Esophagus muscularis mucosa (tissue), 4 donors: ENCODE measurements around the gene NPPC. TPM values are rescaled to one million over a fixed set of nuclear protein-coding genes. Genes with fewer than 3 reads are reported as not detected.
"Not testable (repeated sequence)": the region's sequence is repeated elsewhere in the genome, so short reads cannot be mapped to it uniquely, and the experiment has no call there.

Experiments
- DNase-seq: peaks from one replicate; pipeline ENCODE4 v3.0.0-alpha.2; 2017; ENCODE audit errors: extremely low spot score
- H3K27ac ChIP-seq, 4 donors: fragments of 200-600 bp; sonication (generic); replicated peaks in 1 of 4; 1 replicate in 3 of 4; 2 replicates in 1 of 4; pipeline ENCODE4 v1.5.1; 2016 to 2019; ENCODE audit warnings: mild to moderate bottlenecking in 1 of 4
- H3K27me3 ChIP-seq, 4 donors: fragments of 200-600 bp; sonication (generic); one replicate each; pipeline versions ENCODE4 v1.5.1 to v1.6.0; 2016 to 2019
- H3K36me3 ChIP-seq, 4 donors: fragments of 200-600 bp; sonication (generic); one replicate each; pipeline ENCODE4 v1.5.1; 2016 to 2019
- H3K4me1 ChIP-seq, 4 donors: fragments of 200-600 bp; sonication (generic); one replicate each; pipeline ENCODE4 v1.5.1; 2016 to 2019
- H3K4me3 ChIP-seq, 4 donors: fragments of 200-600 bp; sonication (generic); 1 replicate in 2 of 4; 2 replicates in 2 of 4; pipeline ENCODE4 v1.5.1; 2016 to 2019; ENCODE audit warnings: mild to moderate bottlenecking in 4 of 4, moderate library complexity in 1 of 4
- H3K9me3 ChIP-seq, 4 donors: fragments of 200-600 bp; sonication (generic); 1 replicate in 3 of 4; 2 replicates in 1 of 4; pipeline ENCODE4 v1.5.1; 2016 to 2019
- EP300 ChIP-seq: sonication (generic); formaldehyde crosslinking; IDR thresholded peaks from one replicate; pipeline ENCODE4 v1.6.1; 2017; ENCODE audit warnings: antibody characterized with exemption
- POLR2A ChIP-seq: fragments of 450-650 bp; IDR thresholded peaks from one replicate; pipeline ENCODE4 v1.6.1; 2017; ENCODE audit warnings: antibody characterized with exemption, moderate library complexity, mild to moderate bottlenecking, low read depth
- POLR2AphosphoS5 ChIP-seq, 2 donors: sonication (generic); formaldehyde crosslinking; IDR thresholded peaks; one replicate each; pipeline ENCODE4 v1.6.1; 2017; ENCODE audit warnings: antibody characterized with exemption in 2 of 2
- WGBS: methylation state at CpG from one replicate; pipeline ENCODE4 v1.1.5; 2018; 5-methylcytosine and 5-hydroxymethylcytosine counted together
- intact Hi-C: fragments of 100-400 bp; cut with DNase I; formaldehyde crosslinking; loops from one replicate; pipeline ENCODE4 v1.15.1; 2023
- total RNA-seq, 4 donors: library from RNA; depleted of rRNA; stranded (reverse); fragments of >200 nt; gene quantifications; one replicate each; pipeline versions ENCODE4 v1.1.0 to v1.2.1, GENCODE V29; 2016
- TF ChIP-seq, protein P1 (sequence below), 3 experiments: fragments of 200-600 bp in 2 of 3; fragments of 450-650 bp in 1 of 3; sonication (generic) in 2 of 3; IDR thresholded peaks; one replicate each; pipeline ENCODE4 v1.5.1; 2017 to 2019; ENCODE audit warnings: antibody characterized with exemption in 3 of 3, mild to moderate bottlenecking in 2 of 3, moderate library complexity in 1 of 3

The NPPC gene
- total RNA-seq, 4 donors from 2014 or later: 0.66 to 0.98 TPM; not detected in 2

DNA sequence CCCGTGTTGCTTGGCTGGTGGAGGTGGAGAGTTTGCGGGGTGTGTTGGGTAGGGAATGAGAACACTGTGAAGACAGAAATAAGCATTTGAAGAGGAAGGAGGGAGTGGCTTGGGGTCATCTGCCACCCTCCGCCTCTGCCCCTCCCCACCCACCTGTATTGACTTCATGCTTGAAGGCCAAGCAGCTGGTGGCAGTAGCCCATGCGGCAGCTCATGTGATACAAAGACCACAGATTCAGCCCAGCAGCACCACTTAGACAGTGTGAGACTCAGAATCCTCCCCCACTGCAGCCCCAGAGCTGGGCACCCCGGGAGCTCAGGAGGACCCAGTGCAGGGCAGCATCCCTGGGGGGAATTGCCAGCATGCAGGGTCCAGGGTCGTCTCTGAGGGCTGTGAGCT is 15.4 kb downstream of the NPPC start:
- H3K4me3 ChIP-seq: no peak overlapping the region
- intact Hi-C loops: no loop called here
- TF ChIP-seq POLR2AphosphoS5 (IDR thresholded peaks at IDR 0.05) (no peak), POLR2A (no peak), EP300 (no peak)
- TF ChIP-seq, protein P1, sequence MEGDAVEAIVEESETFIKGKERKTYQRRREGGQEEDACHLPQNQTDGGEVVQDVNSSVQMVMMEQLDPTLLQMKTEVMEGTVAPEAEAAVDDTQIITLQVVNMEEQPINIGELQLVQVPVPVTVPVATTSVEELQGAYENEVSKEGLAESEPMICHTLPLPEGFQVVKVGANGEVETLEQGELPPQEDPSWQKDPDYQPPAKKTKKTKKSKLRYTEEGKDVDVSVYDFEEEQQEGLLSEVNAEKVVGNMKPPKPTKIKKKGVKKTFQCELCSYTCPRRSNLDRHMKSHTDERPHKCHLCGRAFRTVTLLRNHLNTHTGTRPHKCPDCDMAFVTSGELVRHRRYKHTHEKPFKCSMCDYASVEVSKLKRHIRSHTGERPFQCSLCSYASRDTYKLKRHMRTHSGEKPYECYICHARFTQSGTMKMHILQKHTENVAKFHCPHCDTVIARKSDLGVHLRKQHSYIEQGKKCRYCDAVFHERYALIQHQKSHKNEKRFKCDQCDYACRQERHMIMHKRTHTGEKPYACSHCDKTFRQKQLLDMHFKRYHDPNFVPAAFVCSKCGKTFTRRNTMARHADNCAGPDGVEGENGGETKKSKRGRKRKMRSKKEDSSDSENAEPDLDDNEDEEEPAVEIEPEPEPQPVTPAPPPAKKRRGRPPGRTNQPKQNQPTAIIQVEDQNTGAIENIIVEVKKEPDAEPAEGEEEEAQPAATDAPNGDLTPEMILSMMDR (IDR thresholded peaks at IDR 0.05): no peak
- no peak overlapping the region for H3K27ac ChIP-seq
- H3K4me1 ChIP-seq: peaks cover 0 to 6% (median 2%) of the 10 kb centered on the region in 4 donors
- no peaks in the 10 kb centered on the region for H3K9me3 ChIP-seq
- peaks cover 0 to 19% (median 0%) of the 10 kb centered on the region in 4 donors for H3K27me3 ChIP-seq
- no peaks in the 10 kb centered on the region for H3K36me3 ChIP-seq
- DNase-seq: no peak
- WGBS: 76% methylated on average over 6 of the region's 6 CpGs

DNA sequence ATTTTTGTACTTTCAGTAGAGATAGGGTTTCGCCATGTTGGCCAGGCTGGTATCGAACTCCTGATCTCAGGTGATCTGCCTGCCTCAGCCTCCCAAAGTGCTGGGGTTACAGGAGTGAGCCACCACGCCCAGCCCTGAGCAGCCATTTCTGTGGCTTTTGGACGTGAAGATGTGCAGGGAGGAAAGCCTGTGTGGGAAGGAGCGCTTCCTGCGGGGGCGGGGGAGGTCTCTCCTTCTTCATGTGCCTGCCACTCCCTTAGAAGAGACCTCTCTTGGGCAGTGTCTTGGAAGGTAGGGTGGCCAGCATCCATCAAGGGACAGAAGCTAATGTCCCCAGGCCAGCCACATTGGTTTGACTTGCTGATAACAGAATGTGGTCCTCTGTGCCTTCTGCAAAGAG is 16.0 kb downstream of the NPPC start:
- peaks cover 0 to 19% (median 0%) of the 10 kb centered on the region in 4 donors for H3K27me3 ChIP-seq
- H3K9me3 ChIP-seq, H3K4me1 ChIP-seq, H3K36me3 ChIP-seq, intact Hi-C loops, H3K27ac ChIP-seq, DNase-seq, H3K4me3 ChIP-seq: not testable (repeated sequence)
- WGBS: 93% methylated on average over 6 of the region's 7 CpGs

DNA sequence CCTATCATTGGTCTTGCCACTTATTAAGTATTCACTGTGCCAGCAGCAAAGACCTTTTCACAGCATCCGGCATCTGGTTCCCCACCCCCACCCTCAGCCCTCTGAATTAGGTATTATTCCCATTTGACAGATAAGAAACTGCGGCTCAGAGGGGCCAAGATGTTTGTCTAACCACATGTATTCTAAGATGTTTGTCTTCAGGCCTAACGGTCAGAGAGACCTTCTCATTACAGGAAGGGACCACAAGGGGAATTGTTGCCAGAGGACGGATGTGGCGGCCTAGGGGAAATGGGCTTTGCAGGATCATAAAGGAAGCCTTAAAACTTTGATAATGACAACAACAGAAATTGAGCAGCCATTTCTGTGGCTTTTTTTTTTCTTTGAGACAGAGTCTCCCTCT is 16.6 kb downstream of the NPPC start:
- 71% methylated on average over 5 of the region's 5 CpGs for WGBS
- H3K4me3 ChIP-seq: no peak overlapping the region
- no peak for DNase-seq

DNA sequence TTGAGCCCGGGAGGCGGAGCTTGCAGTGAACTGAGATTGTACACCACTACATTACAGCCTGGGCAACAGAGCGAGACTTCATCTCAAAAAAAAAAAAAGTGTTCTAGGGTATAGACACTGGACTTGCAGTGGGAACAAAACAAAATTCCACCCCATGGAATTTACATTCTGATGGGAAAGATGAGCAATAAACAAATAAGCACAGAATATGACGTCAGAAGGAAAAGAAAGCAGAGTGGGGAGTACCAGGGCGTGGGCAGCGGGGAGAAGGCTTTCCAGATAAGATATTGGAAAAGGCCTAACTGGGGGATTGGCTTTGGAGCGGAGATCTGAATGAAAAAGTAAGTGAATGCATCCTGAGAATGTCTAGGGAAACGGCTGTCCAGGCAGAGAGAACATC is 17.6 kb downstream of the NPPC start:
- WGBS: 89% methylated on average over 8 of the region's 8 CpGs
- Histone ChIP-seq H3K9me3 (no peaks in the 10 kb centered on the region), H3K4me1 (peaks cover 0 to 7% (median 2%) of the 10 kb centered on the region in 4 donors), H3K27ac (no peak overlapping the region), H3K27me3 (peaks cover 0 to 18% (median 0%) of the 10 kb centered on the region in 4 donors), H3K36me3 (no peaks in the 10 kb centered on the region), H3K4me3 (no peak overlapping the region)
- TF ChIP-seq, protein P1 (IDR thresholded peaks at IDR 0.05): no peak
- no peak for TF ChIP-seq POLR2A
- no peak for TF ChIP-seq POLR2AphosphoS5 (IDR thresholded peaks at IDR 0.05)
- TF ChIP-seq EP300: no peak
- intact Hi-C loops: loop anchor here (5.0 to 10.0 kb wide), 3 partner anchors 419 to 616 kb away; partner anchors contain the start of genes CHRND and PRSS56
- no peak for DNase-seq

More for the DNA sequence above, 16.6 kb downstream of the NPPC start:
- peaks cover 0 to 19% (median 0%) of the 10 kb centered on the region in 4 donors for H3K27me3 ChIP-seq
- intact Hi-C loops: loop anchor here (5.0 to 10.0 kb wide), 3 partner anchors 418 to 615 kb away; partner anchors contain the start of genes CHRND and PRSS56
- H3K9me3 ChIP-seq: no peaks in the 10 kb centered on the region
- TF ChIP-seq POLR2A: no peak
- TF ChIP-seq EP300: no peak
- TF ChIP-seq POLR2AphosphoS5 (IDR thresholded peaks at IDR 0.05): no peak
- TF ChIP-seq, protein P1 (IDR thresholded peaks at IDR 0.05): no peak
- H3K36me3 ChIP-seq: no peaks in the 10 kb centered on the region
- H3K27ac ChIP-seq: no peak overlapping the region
- peaks cover 0 to 7% (median 2%) of the 10 kb centered on the region in 4 donors for H3K4me1 ChIP-seq

DNA sequence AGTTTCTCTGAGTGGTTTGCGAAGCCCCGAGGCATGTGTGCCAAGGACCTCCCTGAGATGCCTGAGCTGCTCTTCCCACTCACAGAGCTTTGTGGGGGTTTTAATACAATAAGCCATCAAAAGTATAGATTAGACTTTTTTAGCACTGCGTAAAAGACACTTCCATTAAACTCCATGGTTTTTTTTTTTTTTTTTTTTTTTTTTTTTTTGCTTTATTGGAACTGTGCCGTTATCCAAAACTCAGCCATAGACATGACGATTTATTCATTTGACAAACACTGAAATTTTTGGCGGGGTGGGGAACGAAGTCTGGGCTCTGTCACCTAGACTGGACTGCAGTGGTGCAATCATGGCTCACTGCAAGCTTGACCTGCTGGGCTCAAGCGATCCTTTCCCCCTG is 18.4 kb downstream of the NPPC start:
- H3K9me3 ChIP-seq: no peaks in the 10 kb centered on the region
- H3K27ac ChIP-seq: no peak overlapping the region
- 84% methylated on average over 8 of the region's 8 CpGs for WGBS
- H3K4me3 ChIP-seq: no peak overlapping the region
- TF ChIP-seq EP300: no peak
- no peak for TF ChIP-seq POLR2AphosphoS5 (IDR thresholded peaks at IDR 0.05)
- TF ChIP-seq, protein P1 (IDR thresholded peaks at IDR 0.05): no peak
- no peak for TF ChIP-seq POLR2A
- DNase-seq: no peak
- H3K36me3 ChIP-seq: no peaks in the 10 kb centered on the region
- intact Hi-C loops: loop anchor here (5.0 to 10.0 kb wide), 3 partner anchors 420 to 617 kb away; partner anchors contain the start of genes CHRND and PRSS56
- peaks cover 0 to 7% (median 2%) of the 10 kb centered on the region in 4 donors for H3K4me1 ChIP-seq
- peaks cover 0 to 10% (median 0%) of the 10 kb centered on the region in 4 donors for H3K27me3 ChIP-seq
